GM18498 (cell line): ENCODE measurements around the gene HIPK2.
"Not testable (repeated sequence)": the region's sequence is repeated elsewhere in the genome, so short reads cannot be mapped to it uniquely, and the experiment has no call there.

Source experiments
- ATAC-seq: cut with Tn5 transposase; IDR thresholded peaks from one replicate; pipeline ENCODE4 v1.9.1; 2021; ENCODE audit warnings: mild to moderate bottlenecking, moderate library complexity; ENCODE audit not compliant: unreplicated experiment

Gene HIPK2

DNA sequence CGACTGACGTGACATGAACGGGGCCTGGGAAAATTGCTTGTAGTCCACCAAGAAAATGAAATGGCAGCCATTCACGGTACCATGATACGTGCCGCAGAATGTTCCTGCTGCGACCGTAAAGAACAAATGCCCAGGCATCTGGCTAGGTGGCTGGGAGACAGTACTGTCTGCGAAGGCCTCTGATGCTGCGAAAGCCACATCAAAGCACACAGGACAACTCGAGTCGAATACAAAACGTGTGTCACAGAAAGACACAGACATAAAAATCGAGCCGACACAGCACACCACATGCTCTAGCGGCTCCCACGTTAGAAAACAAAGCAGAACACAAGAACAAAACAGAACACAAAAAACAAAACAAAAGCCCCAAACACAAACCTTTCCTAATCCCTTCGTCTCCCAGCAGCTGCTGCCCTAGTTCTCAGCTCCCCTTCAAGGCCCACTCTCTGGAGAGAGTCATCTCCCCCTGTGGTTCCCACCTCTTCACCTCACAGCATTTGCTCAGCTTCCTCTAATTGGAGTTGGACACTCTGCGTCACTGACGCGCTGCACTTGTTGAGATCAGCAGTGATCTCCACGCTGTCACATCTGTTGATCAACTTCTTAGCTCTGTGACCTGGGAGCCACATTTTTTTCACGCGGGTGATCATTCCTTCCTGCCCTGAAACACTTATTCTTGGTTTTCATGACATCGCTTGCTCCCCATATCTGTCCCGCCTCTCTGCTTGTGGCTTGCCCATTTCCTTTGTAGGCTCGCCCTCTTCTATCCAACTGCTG is 142.1 kb downstream of the HIPK2 start:
- no peak for ATAC-seq

DNA sequence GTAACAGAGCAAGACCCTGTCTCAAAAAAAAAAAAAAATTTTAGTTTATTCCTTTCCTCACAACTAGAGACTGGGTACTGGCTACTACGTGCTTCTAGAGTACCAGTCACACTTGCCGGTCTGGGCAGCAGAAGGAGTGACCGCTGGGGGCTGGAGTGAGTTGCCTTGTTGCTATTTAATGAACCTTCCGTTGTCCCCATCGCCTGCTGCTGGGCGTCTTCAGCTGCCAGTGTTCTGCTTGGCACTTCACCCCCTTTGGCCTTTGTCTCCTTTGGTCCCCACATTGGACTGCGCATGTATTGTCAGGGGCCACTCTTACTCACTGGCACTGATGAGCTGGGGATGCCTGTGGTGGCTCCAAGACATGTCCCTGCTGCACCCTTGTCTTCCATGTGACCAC is 143.7 kb downstream of the HIPK2 start:
- ATAC-seq = no peak

DNA sequence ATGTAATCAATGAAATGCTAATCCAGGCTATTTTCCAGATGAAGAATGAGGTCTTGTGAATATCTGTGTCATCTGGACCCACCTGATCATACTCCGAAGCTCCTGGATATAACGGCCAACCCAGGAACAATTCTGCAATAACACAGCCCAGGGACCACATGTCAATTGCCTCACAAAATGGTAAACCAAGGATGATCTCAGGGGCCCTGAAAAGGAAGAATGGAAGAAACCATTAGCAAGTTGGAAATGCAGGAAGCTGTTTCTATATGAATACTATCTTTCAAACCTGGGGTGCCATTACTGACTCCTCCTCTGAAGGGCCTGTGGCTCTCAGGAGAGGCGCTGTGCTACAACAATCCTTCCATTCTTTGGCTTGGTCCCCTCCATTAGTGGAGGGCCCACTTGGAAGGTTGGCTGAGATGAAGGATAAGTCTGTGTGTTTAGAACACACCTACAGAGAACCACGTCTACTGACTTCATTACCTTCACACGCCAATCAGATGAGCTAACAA is 146.2 kb downstream of the HIPK2 start:
- no peak for ATAC-seq

- no peak for ATAC-seq
Observed at GRCh38 chr7:139630643-139631519, 146.9 kb downstream of the HIPK2 start.

DNA sequence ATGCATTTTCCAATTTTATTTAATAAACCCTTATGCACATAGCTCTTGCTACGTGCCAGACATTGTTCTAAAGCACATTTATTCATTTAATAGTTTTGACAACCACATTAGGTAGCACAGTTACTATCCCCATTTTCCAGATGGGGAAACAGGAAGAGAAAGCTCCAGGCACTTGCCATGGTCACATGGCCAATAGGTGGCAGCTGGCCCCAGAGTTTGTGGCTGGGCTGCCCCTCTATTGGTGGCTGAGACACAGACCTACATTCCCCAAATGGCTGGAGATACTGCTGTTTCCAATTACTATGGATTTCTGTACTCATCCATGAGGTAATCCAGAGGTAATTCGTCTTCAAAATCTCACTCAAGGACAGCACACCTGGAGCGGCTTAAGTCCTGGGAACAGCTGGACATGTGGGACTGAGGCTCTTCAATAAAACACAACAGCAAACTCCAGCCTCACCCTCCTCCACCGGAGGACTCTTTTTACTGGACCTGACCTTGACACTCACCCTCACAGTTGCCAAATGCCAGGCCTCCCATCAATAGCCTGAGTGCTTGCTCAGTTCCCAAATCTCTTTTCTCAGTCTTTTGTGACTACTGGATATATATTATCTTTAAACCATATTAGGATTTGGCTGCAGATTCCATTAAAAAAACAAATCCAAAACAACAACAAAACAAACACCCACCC is 148.3 kb downstream of the HIPK2 start:
- ATAC-seq = no peak

- ATAC-seq = no peak
Observed at GRCh38 chr7:139627831-139628230, 150.0 kb downstream of the HIPK2 start.

DNA sequence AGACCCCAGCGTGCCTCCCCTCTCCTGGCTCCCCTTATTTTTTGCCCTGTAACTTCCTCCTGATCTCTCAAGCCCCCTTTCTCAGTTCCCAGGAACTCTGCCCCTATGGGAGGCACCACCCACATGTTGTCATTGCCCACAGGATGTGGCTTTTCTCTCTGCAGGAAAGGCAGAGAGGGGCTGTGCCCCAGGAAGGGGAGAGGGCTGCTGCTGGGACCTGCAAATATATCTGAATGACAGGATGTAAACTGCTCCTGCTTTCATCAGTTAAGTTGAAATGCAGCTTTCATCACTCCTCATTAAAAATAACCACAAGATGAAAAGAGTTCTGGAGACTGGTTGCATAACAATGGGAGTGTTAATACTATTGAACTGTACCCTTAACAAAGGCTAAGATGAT is 151.0 kb downstream of the HIPK2 start:
- ATAC-seq = no peak

DNA sequence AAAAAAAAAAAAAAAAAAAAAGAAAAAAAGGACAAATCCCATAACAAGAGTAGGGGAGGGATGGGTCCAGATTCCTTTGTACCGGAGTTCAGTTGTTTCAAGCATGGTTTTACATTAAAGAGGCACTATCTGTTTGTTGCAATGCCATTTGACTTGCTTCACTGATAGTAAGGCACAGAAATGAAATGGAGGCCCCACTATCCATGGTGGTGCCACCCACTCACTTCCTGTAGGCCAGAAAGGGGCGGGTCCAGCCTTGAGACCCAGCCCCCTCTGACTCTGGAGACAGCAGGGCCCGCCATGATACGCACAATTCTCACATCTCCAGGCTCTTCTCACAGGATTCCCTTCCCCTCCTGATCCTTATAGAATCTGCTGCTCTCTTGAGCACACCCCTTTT is 154.3 kb downstream of the HIPK2 start:
- ATAC-seq = no peak

DNA sequence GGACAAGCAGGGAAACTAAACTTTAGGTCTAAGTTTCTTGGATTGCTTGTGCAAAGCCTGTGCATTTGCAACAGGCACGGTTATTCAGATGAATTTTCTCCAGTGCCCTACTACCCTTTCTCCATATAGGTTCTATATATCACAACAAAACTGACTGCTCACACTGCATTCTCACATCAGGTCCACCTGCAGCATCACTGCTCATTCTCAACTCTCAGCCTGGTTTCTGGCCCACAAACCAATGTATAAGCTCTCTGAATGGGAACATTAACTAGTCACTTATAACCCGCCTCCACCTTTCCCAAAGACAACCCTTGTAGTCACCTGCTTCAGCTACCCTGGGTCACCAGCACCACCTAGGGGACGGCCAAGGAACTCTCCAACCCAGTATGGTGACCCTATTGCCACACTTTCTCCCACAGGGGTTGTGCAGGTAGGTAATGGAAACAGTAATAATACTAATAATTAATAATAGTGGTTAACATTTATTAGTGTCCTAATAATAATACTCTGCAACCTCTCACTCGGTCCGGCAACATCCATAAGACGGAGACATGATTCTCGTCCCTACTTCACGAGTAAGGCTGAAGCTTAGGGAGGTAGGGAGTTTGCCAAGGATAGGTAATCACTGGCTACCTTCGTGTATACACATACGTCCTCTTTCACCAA is 157.0 kb downstream of the HIPK2 start:
- ATAC-seq = peak; percentile 83

GRCh38 chr7:139619367-139619657 is 158.5 kb downstream of the HIPK2 start:
- no peak for ATAC-seq

GRCh38 chr7:139618482-139619366 is 159.1 kb downstream of the HIPK2 start:
- ATAC-seq = no peak

- ATAC-seq = no peak
Observed at GRCh38 chr7:139617074-139617473, 160.7 kb downstream of the HIPK2 start.

- ATAC-seq = no peak
Observed at GRCh38 chr7:139614886-139615285, 162.9 kb downstream of the HIPK2 start.

DNA sequence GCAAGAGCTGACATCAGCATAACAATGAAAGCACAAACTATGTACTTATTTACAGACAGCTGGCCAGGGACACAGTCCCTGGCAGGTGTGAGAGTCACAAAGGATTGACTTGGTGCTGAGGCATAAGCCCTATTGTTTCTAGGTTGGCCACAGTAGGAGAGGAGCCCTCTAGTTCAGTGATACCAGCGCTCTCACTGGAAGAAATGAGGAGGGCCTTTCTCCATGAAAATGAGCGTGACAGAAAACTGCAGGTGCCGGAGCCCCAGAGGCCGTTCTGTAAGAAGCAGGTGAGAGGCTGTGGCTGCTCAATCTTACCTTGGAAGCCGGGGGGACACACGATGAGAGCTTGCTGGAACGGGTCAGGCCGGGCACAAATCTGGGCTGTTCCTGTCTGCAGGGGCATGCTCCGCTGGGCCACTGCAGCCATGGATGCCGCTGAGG is 163.8 kb downstream of the HIPK2 start:
- ATAC-seq = no peak

DNA sequence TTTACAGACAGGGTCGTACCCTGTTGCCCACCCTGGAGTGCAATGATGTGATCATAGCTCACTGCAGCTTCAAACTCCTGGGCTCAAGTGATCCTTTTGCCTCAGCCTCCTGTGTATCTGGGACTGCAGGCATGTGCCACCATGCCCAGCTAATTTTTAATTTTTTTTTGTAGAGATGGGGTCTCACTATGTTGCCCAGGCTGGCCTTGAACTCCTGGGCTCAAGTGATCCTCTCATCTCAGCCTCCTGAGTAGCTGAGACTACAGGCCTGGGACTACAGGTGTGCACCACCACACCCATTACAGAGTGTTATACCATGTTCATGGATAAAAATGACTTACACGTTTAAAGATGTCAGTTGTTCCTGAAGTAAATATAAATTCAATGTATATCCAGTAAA is 166.2 kb downstream of the HIPK2 start:
- not testable (repeated sequence) for ATAC-seq

DNA sequence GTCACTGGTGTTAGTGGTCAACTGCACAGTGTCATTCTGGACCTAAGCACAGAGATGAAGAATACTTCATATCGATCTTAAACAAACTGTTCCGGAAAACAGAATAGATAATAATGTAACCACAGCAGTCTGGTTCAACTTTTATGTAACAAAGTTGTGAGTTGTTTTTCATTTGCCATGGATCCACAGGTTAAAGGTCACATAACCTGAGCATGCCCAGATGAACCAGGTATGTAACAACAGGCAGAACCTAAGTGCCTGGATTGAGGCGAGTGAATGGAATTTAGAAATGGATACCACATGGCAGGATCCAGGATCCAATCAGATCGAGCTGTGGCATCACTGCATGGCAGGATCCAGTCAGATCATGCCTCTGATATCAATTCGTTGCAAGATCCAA is 167.2 kb downstream of the HIPK2 start:
- ATAC-seq = no peak

DNA sequence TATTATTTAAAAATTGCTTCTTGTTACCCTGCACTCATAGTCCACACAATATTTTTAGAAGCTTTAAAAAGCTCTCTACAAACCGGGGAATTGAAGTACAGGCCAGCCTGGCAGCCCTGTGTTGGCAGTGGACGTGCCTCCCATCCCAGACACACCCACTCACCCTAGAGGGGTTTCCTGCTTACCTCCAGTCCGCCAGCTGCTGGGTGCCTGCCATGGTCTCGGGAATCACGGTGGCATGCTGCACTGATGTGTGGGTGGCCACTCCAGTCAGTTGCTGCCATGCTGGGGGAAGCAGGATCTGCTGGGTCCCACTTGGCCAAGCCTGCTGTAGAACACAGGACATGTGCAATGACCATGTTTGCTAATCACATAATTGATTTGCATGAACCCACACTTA is 173.9 kb downstream of the HIPK2 start:
- no peak for ATAC-seq

- ATAC-seq = no peak
Observed at GRCh38 chr7:139603282-139603681, 174.5 kb downstream of the HIPK2 start.

DNA sequence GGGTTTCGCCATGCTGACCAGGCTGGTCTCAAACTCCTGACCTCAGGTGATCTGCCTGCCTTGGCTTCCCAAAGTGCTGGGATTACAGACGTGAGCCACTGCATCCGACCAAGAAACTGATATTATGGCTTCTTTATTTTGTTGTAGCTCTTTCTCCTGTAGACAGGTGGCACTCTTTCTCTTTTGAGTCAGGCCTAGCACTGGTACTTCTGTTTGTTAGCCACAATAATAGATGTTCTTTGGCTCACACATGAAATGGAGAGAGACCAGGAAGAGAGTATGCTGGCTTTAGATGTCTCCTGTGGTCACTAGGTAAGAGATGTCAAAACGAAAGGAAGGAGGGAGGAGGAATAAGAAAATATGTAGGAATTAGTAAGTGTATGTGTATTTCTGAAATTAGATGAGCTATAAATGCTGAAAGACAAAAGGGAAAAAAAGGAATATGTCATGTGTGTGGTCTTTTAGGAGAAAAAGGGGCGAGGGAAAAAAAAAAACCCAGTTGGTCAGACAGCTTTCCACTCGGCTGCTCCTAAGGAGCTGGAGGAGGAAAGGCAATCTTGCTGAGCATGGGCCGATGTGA is 175.6 kb downstream of the HIPK2 start:
- ATAC-seq = no peak

GRCh38 chr7:139601176-139601575 is 176.6 kb downstream of the HIPK2 start:
- ATAC-seq = no peak
